Loucy (cell line): ENCODE results near the gene AKAP6.

Source experiments
- H2AFZ ChIP-seq: fragments of 200-600 bp; sonication (generic); 2 replicates; pipeline ENCODE4 v1.6.0; 2016; ENCODE audit warnings: antibody characterized with exemption, mild to moderate bottlenecking, low read length, moderate library complexity
- H3F3A ChIP-seq: fragments of 200-600 bp; 2 replicates; pipeline ENCODE4 v1.6.0; 2016; ENCODE audit warnings: antibody characterized with exemption, low read depth, mild to moderate bottlenecking
- H3K27me3 ChIP-seq: fragments of 200-600 bp; sonication (generic); 2 replicates; pipeline ENCODE4 v1.6.1; 2014; ENCODE audit warnings: low read length, mild to moderate bottlenecking; ENCODE audit not compliant: insufficient read depth, poor library complexity, severe bottlenecking
- H3K36me3 ChIP-seq: fragments of 200-600 bp; sonication (generic); 2 replicates; pipeline ENCODE4 v1.6.1; 2016; ENCODE audit warnings: low read length; ENCODE audit not compliant: insufficient read depth
- H3K4me1 ChIP-seq: fragments of 200-600 bp; sonication (generic); 2 replicates; pipeline ENCODE4 v1.5.1; 2014; ENCODE audit warnings: low read length, mild to moderate bottlenecking; ENCODE audit not compliant: insufficient read depth, poor library complexity, severe bottlenecking
- H3K4me2 ChIP-seq: fragments of 200-600 bp; sonication (generic); 2 replicates; pipeline ENCODE4 v1.6.0; 2014; ENCODE audit warnings: antibody characterized with exemption, low read length, low read depth, mild to moderate bottlenecking; ENCODE audit not compliant: poor library complexity, severe bottlenecking
- H3K4me3 ChIP-seq: fragments of 200-600 bp; sonication (generic); 2 replicates; pipeline ENCODE4 v1.5.1; 2014; ENCODE audit warnings: low read length, mild to moderate bottlenecking, mixed read lengths; ENCODE audit not compliant: poor library complexity, severe bottlenecking
- H3K79me2 ChIP-seq: fragments of 200-600 bp; sonication (generic); 2 replicates; pipeline ENCODE4 v1.6.1; 2014; ENCODE audit warnings: low read length; ENCODE audit not compliant: insufficient read depth
- H3K9ac ChIP-seq: fragments of 200-600 bp; sonication (generic); 2 replicates; pipeline ENCODE4 v1.6.0; 2014; ENCODE audit warnings: mild to moderate bottlenecking, low read depth, low read length, moderate library complexity; ENCODE audit not compliant: poor library complexity, severe bottlenecking
- H3K9me2 ChIP-seq: fragments of 200-600 bp; sonication (generic); replicated peaks from 2 replicates; pipeline ENCODE4 v1.6.1; 2016; ENCODE audit warnings: low read depth, low read length, mixed read lengths
- H3K9me3 ChIP-seq: fragments of 200-600 bp; sonication (generic); 2 replicates; pipeline ENCODE4 v1.6.1; 2014; ENCODE audit warnings: mild to moderate bottlenecking, antibody characterized with exemption, low read length, low read depth; ENCODE audit not compliant: insufficient read depth
- H4K20me1 ChIP-seq: fragments of 200-600 bp; sonication (generic); 2 replicates; pipeline ENCODE4 v1.6.0; 2014; ENCODE audit warnings: antibody characterized with exemption, low read length, mild to moderate bottlenecking; ENCODE audit not compliant: insufficient read depth, poor library complexity, severe bottlenecking
- CTCF ChIP-seq: fragments of 200-600 bp; sonication (generic); conservative IDR thresholded peaks from 2 replicates; pipeline ENCODE4 v1.5.1; 2014; ENCODE audit warnings: mild to moderate bottlenecking, antibody characterized with exemption, low read length
- EZH2phosphoT487 ChIP-seq: fragments of 200-600 bp; IDR thresholded peaks from 2 replicates; pipeline ENCODE4 v1.6.1; 2018; ENCODE audit warnings: antibody characterized with exemption, mild to moderate bottlenecking, moderate library complexity, borderline replicate concordance

Gene AKAP6

GRCh38 chr14:32474478-32475195 lies 145.5 kb downstream of the AKAP6 start:
- Histone ChIP-seq H2AFZ (no peak overlapping the region), H3K4me2 (no peak overlapping the region)

GRCh38 chr14:32476532-32476931 lies 147.4 kb downstream of the AKAP6 start:
- Histone ChIP-seq H3K9ac (no peak overlapping the region), H3K4me1 (no peaks in the 10 kb centered on the region), H3K9me3 (no peaks in the 10 kb centered on the region), H3K36me3 (no peaks in the 10 kb centered on the region), H2AFZ (no peak overlapping the region), H3K4me3 (no peak overlapping the region), H3K79me2 (no peaks in the 10 kb centered on the region), H3K9me2 (no peaks in the 10 kb centered on the region), H3F3A (no peaks in the 10 kb centered on the region), H4K20me1 (no peaks in the 10 kb centered on the region), H3K27me3 (no peaks in the 10 kb centered on the region), H3K4me2 (no peak overlapping the region)
- TF ChIP-seq EZH2phosphoT487 (no peak), CTCF (no peak)

More at GRCh38 chr14:32474478-32475195, 145.5 kb downstream of the AKAP6 start:
- Histone ChIP-seq H3K9me3 (no peaks in the 10 kb centered on the region), H3K9ac (no peak overlapping the region), H3K36me3 (no peaks in the 10 kb centered on the region), H4K20me1 (no peaks in the 10 kb centered on the region), H3K79me2 (no peaks in the 10 kb centered on the region), H3K9me2 (no peaks in the 10 kb centered on the region), H3K4me1 (no peaks in the 10 kb centered on the region), H3F3A (no peaks in the 10 kb centered on the region), H3K4me3 (no peak overlapping the region), H3K27me3 (no peaks in the 10 kb centered on the region)
- TF ChIP-seq EZH2phosphoT487, result no peak
- TF ChIP-seq CTCF, result no peak

- Histone ChIP-seq H3K79me2 (no peaks in the 10 kb centered on the region), H3K4me3 (no peak overlapping the region), H3K36me3 (no peaks in the 10 kb centered on the region), H2AFZ (no peak overlapping the region), H3K27me3 (no peaks in the 10 kb centered on the region), H3K4me2 (no peak overlapping the region), H4K20me1 (no peaks in the 10 kb centered on the region), H3F3A (no peaks in the 10 kb centered on the region), H3K9ac (no peak overlapping the region), H3K4me1 (no peaks in the 10 kb centered on the region), H3K9me2 (no peaks in the 10 kb centered on the region), H3K9me3 (no peaks in the 10 kb centered on the region)
- TF ChIP-seq CTCF (no peak), EZH2phosphoT487 (no peak)
Measured at GRCh38 chr14:32477396-32477795, 148.3 kb downstream of the AKAP6 start.
